Mammary epithelial cell (primary cell): Measurements from ENCODE around the gene PANK3.

ENCODE experiments used
- CTCF ChIP-seq, 2 donors: IDR thresholded peaks in 1 of 2; conservative IDR thresholded peaks in 1 of 2; 2 replicates each; pipeline ENCODE4 v1.5.1; 2011 to 2012; ENCODE audit warnings: inconsistent platforms in 2 of 2, low read length in 2 of 2, mild to moderate bottlenecking in 2 of 2, control low read depth in 1 of 2, low read depth in 1 of 2; ENCODE audit not compliant: insufficient read depth in 1 of 2; ENCODE audit errors: extremely low read depth in 1 of 2
- EZH2 ChIP-seq: IDR thresholded peaks from 2 replicates; pipeline ENCODE4 v1.6.1; 2012; ENCODE audit warnings: low read length, inconsistent platforms, borderline replicate concordance

GRCh38 chr5:168607946-168608345 is 28.8 kb upstream of the PANK3 start:
- TF ChIP-seq CTCF (conservative IDR thresholded peaks at IDR 0.05 in 1 of 2, IDR thresholded peaks at IDR 0.05 in 1 of 2; ENCODE audit: extremely low read depth in 1 of 2, insufficient read depth in 1 of 2, low read depth in 1 of 2, low read length in 2 of 2) (no peak), EZH2 (no peak)
